GM19023 (cell line): ENCODE results near the gene TNFSF13B.

Experiments used
- ATAC-seq: cut with Tn5 transposase; IDR thresholded peaks from one replicate; pipeline ENCODE4 v1.9.1; 2021; ENCODE audit warnings: mild to moderate bottlenecking, moderate library complexity; ENCODE audit not compliant: unreplicated experiment

The TNFSF13B gene

GRCh38 chr13:108345016-108345415 lies 75.5 kb downstream of the TNFSF13B start:
- no peak for ATAC-seq

DNA sequence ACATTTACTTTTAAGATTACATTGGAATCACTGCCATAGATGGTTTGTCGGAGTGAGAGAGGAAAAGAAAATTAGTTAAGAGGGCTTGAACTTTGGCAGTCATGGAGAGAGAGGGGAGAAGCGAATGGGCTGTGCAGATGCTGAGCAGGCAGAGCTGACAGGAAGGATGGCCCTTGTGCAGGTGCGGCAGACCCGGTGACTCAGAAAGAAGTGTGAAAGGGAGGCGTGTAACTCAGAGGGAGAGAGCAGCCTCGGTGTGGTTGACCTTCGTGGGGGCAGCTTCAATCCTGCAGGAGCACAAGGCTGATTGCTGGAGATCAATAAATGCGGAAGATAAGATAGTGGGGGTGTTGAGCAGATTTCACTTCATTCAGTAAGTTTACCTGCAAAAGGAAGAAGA lies 76.9 kb downstream of the TNFSF13B start:
- no peak for ATAC-seq

GRCh38 chr13:108349269-108349668 lies 79.8 kb downstream of the TNFSF13B start:
- no peak for ATAC-seq

DNA sequence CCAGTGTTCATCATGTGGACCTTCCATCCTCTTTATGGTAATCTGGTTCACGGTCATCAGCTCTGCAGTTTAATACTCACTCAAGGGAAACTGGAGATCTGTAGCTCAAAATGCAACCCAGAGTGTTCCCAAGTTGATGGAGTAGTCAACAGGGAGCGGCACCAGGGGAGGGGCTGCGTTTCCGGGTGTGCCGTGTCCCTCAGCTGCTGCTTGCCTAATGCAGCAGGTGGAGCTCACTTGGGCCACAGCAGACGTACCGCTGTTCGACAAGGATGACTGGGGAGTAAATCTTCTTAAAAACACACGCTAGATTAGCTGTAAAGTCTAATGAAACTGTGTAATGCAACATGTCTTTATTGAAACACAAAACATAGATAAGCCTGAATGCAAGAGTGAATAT lies 81.1 kb downstream of the TNFSF13B start:
- ATAC-seq = no peak

- no peak for ATAC-seq
Observed at GRCh38 chr13:108352599-108352998, 83.1 kb downstream of the TNFSF13B start.

DNA sequence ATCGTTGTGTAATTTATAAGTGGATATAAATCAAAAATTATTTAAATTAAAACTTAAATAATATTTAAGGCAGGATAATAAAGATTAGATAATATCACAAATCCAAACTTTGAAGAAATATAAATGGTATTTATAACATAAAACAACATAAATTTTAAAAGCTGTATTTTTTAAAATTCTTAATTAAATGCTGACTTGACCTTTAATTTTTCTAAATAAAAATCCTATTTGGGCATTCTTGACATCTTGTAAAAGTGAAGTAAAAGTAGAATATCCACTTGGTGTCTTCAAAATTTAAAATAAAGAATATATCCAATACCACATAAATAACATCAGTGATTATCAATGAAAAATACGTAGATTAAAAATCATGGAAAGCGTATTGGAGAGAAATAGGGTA lies 87.7 kb downstream of the TNFSF13B start:
- ATAC-seq = no peak
